Cardiac muscle cell (in vitro differentiated cells and primary cell): Measurements from ENCODE around the gene CCDC122. TPM values are rescaled to one million over a fixed set of nuclear protein-coding genes. Genes with fewer than 3 reads are reported as not detected.

Source experiments
- DNase-seq, 2 donors: peaks; one replicate each; pipeline versions ENCODE4 v3.0.0 to v3.0.0-alpha.2; 2010 to 2017; ENCODE audit warnings: low read depth in 1 of 2, low spot score in 1 of 2
- H3K27ac ChIP-seq: fragments of 200-600 bp; sonication (generic); 2 replicates; pipeline ENCODE4 v1.5.1; 2016
- H3K27me3 ChIP-seq: fragments of 200-600 bp; sonication (generic); 2 replicates; pipeline ENCODE4 v1.6.0; 2016; ENCODE audit warnings: control low read depth
- H3K36me3 ChIP-seq: fragments of 200-600 bp; sonication (generic); 2 replicates; pipeline ENCODE4 v1.5.1; 2016; ENCODE audit warnings: control low read depth
- H3K4me1 ChIP-seq: fragments of 200-600 bp; sonication (generic); 2 replicates; pipeline ENCODE4 v1.8.1; 2017; ENCODE audit warnings: low read depth, mild to moderate bottlenecking, mixed run types
- H3K4me3 ChIP-seq: fragments of 200-600 bp; sonication (generic); 2 replicates; pipeline ENCODE4 v1.5.1; 2016; ENCODE audit warnings: mild to moderate bottlenecking
- H3K9me3 ChIP-seq: fragments of 200-600 bp; sonication (generic); 2 replicates; pipeline ENCODE4 v1.5.1; 2017; ENCODE audit warnings: low read depth, mild to moderate bottlenecking, control low read depth
- polyA plus RNA-seq: library from polyadenylated mRNA; unstranded; fragments of >200 nt; fragmentation: Nextera tagmentation; extraction: Ambion mirVana; gene quantifications from 2 replicates; pipeline ENCODE4 v1.2.1, GENCODE V29; 2016
- total RNA-seq: library from RNA; depleted of rRNA; stranded (reverse); fragments of >200 nt; gene quantifications from 2 replicates; pipeline ENCODE4 v1.2.3, GENCODE V29; 2016
- TF ChIP-seq, protein P1 (sequence below): IDR thresholded peaks from 2 replicates; pipeline ENCODE4 v1.5.1; 2012; ENCODE audit warnings: low read depth, mild to moderate bottlenecking, low read length

CCDC122 gene
- total and polyA plus RNA-seq, 2 experiments from 2014 or later = 4.1 to 8.0 TPM

DNA sequence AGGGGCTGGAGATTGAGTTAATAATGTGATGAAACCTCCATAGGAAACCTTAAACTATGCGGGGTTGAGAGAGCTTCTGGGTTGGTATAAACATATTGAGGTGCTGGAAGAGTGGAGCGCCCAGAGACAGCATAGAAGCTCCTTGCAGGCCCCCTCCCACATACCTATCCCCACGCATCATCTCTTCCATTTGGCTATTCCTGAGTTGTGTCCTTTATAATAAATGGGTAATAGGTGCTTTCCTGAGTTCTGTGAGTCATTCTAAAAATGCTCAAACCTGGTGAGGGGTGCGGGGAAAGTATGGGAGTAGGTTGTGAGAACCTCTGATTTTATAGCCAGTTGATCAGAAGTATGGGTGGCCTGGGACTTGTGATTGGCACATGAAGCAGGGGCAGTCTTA is 14.6 kb downstream of the CCDC122 start:
- DNase-seq = no peak
- no peaks in the 10 kb centered on the region for H3K9me3 ChIP-seq
- no peaks in the 10 kb centered on the region for H3K27me3 ChIP-seq
- no peaks in the 10 kb centered on the region for H3K4me1 ChIP-seq
- H3K36me3 ChIP-seq = no peaks in the 10 kb centered on the region
- H3K27ac ChIP-seq = no peak overlapping the region
- TF ChIP-seq, protein P1, sequence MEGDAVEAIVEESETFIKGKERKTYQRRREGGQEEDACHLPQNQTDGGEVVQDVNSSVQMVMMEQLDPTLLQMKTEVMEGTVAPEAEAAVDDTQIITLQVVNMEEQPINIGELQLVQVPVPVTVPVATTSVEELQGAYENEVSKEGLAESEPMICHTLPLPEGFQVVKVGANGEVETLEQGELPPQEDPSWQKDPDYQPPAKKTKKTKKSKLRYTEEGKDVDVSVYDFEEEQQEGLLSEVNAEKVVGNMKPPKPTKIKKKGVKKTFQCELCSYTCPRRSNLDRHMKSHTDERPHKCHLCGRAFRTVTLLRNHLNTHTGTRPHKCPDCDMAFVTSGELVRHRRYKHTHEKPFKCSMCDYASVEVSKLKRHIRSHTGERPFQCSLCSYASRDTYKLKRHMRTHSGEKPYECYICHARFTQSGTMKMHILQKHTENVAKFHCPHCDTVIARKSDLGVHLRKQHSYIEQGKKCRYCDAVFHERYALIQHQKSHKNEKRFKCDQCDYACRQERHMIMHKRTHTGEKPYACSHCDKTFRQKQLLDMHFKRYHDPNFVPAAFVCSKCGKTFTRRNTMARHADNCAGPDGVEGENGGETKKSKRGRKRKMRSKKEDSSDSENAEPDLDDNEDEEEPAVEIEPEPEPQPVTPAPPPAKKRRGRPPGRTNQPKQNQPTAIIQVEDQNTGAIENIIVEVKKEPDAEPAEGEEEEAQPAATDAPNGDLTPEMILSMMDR = no peak
- H3K4me3 ChIP-seq = no peak overlapping the region

DNA sequence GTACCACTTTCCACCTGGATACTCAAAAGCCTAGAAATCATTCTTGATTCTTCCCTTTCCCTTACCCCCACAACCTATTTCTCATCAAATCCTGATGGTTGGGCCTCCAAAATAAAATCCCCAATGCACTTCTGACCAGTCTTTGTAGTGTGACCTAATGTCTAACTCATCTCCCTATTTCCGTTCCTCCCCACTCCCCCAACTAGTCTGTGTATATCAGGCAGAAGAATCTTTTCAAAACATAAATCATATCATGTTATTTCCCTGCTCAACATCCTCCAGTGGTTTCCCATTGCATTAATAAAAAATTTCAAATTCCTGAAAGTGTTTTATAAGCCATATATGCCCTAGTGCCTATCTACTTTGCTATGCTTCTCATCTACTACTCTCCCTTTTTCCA is 17.7 kb downstream of the CCDC122 start:
- DNase-seq = no peak
- Histone ChIP-seq H3K4me1 (no peaks in the 10 kb centered on the region), H3K4me3 (no peak overlapping the region), H3K36me3 (peaks cover 3% of the 10 kb centered on the region), H3K27me3 (no peaks in the 10 kb centered on the region), H3K27ac (no peak overlapping the region), H3K9me3 (no peaks in the 10 kb centered on the region)
- TF ChIP-seq, protein P1 = no peak

DNA sequence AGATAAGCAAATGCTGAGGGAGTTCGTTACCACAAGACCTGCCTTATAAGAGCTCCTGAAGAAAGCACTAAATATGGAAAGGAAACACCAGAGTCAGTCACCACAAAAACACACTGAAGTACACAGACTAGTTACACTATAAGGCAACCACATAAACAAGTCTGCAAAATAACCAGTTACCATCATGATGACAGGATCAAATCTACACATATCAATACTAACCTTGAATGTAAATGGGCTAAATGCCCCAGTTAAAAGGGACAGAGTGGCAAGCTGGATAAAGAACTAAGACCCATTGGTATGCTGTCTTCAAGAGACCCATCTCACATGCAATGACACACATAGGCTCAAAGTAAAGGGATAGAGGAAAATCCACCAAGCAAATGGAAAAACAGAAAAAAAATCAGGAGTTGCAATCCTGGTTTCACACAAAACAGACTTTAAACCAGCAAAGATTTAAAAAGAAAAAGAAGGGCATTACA is 26.6 kb downstream of the CCDC122 start:
- no peaks in the 10 kb centered on the region for H3K9me3 ChIP-seq
- H3K4me1 ChIP-seq = no peaks in the 10 kb centered on the region
- DNase-seq = no peak
- TF ChIP-seq, protein P1 = no peak
- H3K27ac ChIP-seq = no peak overlapping the region
- H3K4me3 ChIP-seq = no peak overlapping the region
- H3K36me3 ChIP-seq = no peaks in the 10 kb centered on the region
- H3K27me3 ChIP-seq = no peaks in the 10 kb centered on the region

DNA sequence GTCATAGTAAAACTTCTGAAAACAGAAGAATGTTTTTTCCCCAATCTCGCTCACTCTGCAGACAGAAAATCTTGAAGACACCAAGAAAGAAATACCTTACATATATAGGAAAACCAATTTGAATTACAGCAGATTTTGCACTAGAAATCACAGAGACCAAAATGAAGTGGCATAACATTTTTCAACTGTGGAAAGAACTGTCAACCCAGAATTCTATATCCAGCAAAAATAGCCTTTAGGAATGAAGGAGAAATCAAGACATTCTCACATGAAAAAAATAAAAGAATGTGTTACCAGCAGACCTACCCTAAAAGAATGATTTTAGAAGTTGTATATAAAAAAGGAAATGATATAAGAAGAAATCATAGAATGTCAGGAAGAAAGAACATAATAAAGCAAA is 28.7 kb downstream of the CCDC122 start:
- H3K4me3 ChIP-seq = no peak overlapping the region
- H3K36me3 ChIP-seq = no peaks in the 10 kb centered on the region
- no peaks in the 10 kb centered on the region for H3K27me3 ChIP-seq
- no peak overlapping the region for H3K27ac ChIP-seq
- TF ChIP-seq, protein P1 = no peak
- no peaks in the 10 kb centered on the region for H3K4me1 ChIP-seq
- no peaks in the 10 kb centered on the region for H3K9me3 ChIP-seq
- DNase-seq = no peak

DNA sequence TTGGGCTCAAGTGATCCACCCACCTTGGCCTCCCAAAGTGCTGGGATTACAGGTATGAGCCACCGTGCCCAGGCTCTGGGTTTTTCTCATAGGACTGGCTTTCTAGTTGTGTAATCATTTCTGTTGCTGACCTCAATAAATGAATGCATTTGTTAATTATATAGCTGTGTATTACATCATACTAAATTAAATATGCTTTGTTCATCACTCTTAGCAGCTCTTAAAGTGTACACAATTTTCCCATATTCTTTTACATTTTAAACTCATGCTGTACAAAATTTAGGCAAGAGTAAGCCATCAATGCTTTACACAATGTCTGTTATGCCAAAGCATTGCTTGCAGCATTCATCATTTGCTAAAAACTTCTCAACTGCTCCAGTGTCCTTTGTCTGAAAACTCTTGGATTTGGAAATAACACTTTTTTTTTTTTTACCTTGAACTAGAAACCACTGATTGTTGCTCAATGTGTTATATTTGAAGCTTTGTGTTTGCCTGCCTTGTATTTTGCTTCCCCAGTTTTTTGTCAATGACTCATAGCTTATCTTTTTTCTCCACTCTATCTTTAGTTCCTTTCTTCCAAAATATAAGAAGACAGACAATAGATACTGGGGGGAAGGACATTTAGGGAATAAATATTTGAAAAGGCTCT is 31.4 kb downstream of the CCDC122 start:
- H3K4me3 ChIP-seq = no peak overlapping the region

More for the DNA sequence above, 31.4 kb downstream of the CCDC122 start:
- no peaks in the 10 kb centered on the region for H3K9me3 ChIP-seq
- no peaks in the 10 kb centered on the region for H3K36me3 ChIP-seq
- DNase-seq = peak in 1 of 2 donors; percentile 92
- H3K27me3 ChIP-seq = no peaks in the 10 kb centered on the region
- TF ChIP-seq, protein P1 = no peak
- H3K4me1 ChIP-seq = no peaks in the 10 kb centered on the region
- no peak overlapping the region for H3K27ac ChIP-seq
